Epithelial cell of esophagus (primary cell): ENCODE data around the gene TMEM163.
A peak's percentile ranks its signal among the peaks of the same experiment; 100 is the strongest.

Source experiments
- DNase-seq: peaks from one replicate; pipeline ENCODE4 v3.0.0; 2010; ENCODE audit warnings: low read depth
- H3K4me3 ChIP-seq: 2 replicates; pipeline ENCODE4 v1.5.1; 2011; ENCODE audit warnings: mild to moderate bottlenecking, low read length, control low read depth
- TF ChIP-seq, protein P1 (sequence below): IDR thresholded peaks from 2 replicates; pipeline ENCODE4 v1.5.1; 2011; ENCODE audit warnings: low read depth, mild to moderate bottlenecking, low read length, control low read depth, inconsistent platforms; ENCODE audit not compliant: insufficient read depth; ENCODE audit errors: missing control alignments

Gene TMEM163

DNA sequence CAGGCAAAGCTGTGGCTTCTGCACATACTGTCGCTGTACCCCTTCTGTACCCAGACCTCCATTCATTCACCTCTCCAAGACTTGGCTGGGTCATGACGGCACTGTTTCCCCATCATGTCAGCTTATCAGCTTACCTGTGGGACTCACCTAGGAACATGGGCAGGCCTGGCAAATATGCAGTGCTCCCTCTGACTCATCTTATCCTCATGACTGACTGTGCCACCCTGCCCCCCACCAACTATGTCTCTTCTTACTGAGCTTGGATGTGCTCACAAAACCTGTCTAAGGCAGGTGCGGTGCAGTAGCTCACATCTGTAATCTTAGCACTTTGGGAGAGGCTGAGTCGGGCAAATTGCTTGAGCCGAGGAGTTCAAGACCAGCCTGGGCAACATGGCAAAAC, 312.5 kb downstream of the TMEM163 start:
- TF ChIP-seq, protein P1, sequence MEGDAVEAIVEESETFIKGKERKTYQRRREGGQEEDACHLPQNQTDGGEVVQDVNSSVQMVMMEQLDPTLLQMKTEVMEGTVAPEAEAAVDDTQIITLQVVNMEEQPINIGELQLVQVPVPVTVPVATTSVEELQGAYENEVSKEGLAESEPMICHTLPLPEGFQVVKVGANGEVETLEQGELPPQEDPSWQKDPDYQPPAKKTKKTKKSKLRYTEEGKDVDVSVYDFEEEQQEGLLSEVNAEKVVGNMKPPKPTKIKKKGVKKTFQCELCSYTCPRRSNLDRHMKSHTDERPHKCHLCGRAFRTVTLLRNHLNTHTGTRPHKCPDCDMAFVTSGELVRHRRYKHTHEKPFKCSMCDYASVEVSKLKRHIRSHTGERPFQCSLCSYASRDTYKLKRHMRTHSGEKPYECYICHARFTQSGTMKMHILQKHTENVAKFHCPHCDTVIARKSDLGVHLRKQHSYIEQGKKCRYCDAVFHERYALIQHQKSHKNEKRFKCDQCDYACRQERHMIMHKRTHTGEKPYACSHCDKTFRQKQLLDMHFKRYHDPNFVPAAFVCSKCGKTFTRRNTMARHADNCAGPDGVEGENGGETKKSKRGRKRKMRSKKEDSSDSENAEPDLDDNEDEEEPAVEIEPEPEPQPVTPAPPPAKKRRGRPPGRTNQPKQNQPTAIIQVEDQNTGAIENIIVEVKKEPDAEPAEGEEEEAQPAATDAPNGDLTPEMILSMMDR: no peak
- DNase-seq: peak; percentile 97
- H3K4me3 ChIP-seq: no peak overlapping the region
